Astrocyte (in vitro differentiated cells and primary cell): ENCODE measurements around the gene CERCAM. TPM values are rescaled to one million over a fixed set of nuclear protein-coding genes. Genes with fewer than 3 reads are reported as not detected.

Experiments
- DNase-seq: peaks from one replicate; pipeline ENCODE4 v3.0.0-alpha.2; 2010; ENCODE audit warnings: low read depth
- FAIRE-seq: peaks from 2 replicates; lab custom pipeline; 2011; peaks lifted over from hg19 to GRCh38; lab: Jason Lieb, UNC
- H2AFZ ChIP-seq: 2 replicates; pipeline ENCODE4 v1.6.0; 2012; ENCODE audit warnings: low read depth, low read length, inconsistent platforms
- H3K27ac ChIP-seq: 2 replicates; pipeline ENCODE4 v1.5.1; 2011; ENCODE audit warnings: low read depth, low read length, inconsistent platforms
- H3K27me3 ChIP-seq: 2 replicates; pipeline ENCODE4 v1.6.0; 2011; ENCODE audit warnings: low read length, inconsistent platforms; ENCODE audit not compliant: insufficient read depth
- H3K36me3 ChIP-seq: 2 replicates; pipeline ENCODE4 v1.5.1; 2011; ENCODE audit warnings: low read length, inconsistent platforms; ENCODE audit not compliant: insufficient read depth
- H3K4me1 ChIP-seq: 2 replicates; pipeline ENCODE4 v1.5.1; 2011; ENCODE audit warnings: low read length, inconsistent platforms; ENCODE audit not compliant: insufficient read depth
- H3K4me2 ChIP-seq: 2 replicates; pipeline ENCODE4 v1.6.0; 2012; ENCODE audit warnings: low read length, inconsistent platforms
- H3K4me3 ChIP-seq: 2 replicates; pipeline ENCODE4 v1.5.1; 2011; ENCODE audit warnings: low read depth, mild to moderate bottlenecking, low read length, inconsistent platforms; ENCODE audit not compliant: insufficient read depth
- H3K79me2 ChIP-seq: 2 replicates; pipeline ENCODE4 v1.6.0; 2012; ENCODE audit warnings: mild to moderate bottlenecking, low read length, inconsistent platforms; ENCODE audit not compliant: insufficient read depth
- H3K9ac ChIP-seq: 2 replicates; pipeline ENCODE4 v1.6.0; 2012; ENCODE audit warnings: mild to moderate bottlenecking, low read length, inconsistent platforms
- H3K9me3 ChIP-seq: 2 replicates; pipeline ENCODE4 v1.5.1; 2012; ENCODE audit warnings: low read depth, mild to moderate bottlenecking, low read length, inconsistent platforms; ENCODE audit not compliant: insufficient read depth
- H4K20me1 ChIP-seq: 2 replicates; pipeline ENCODE4 v1.6.0; 2012; ENCODE audit warnings: low read length, inconsistent platforms; ENCODE audit not compliant: insufficient read depth
- H3K27ac Mint-ChIP-seq: one replicate; pipeline ENCODE4 v1.8.0; 2021; ENCODE audit warnings: mild to moderate bottlenecking, mixed read lengths; ENCODE audit not compliant: unreplicated experiment
- H3K27me3 Mint-ChIP-seq: one replicate; pipeline ENCODE4 v1.8.0; 2021; ENCODE audit warnings: low read depth, mixed read lengths; ENCODE audit not compliant: unreplicated experiment
- H3K36me3 Mint-ChIP-seq: one replicate; pipeline ENCODE4 v1.8.0; 2021; ENCODE audit warnings: low read depth, mixed read lengths; ENCODE audit not compliant: unreplicated experiment
- H3K4me1 Mint-ChIP-seq: one replicate; pipeline ENCODE4 v1.8.0; 2021; ENCODE audit warnings: low read depth, mixed read lengths; ENCODE audit not compliant: unreplicated experiment
- H3K4me3 Mint-ChIP-seq: one replicate; pipeline ENCODE4 v1.8.0; 2021; ENCODE audit warnings: mild to moderate bottlenecking, moderate library complexity, mixed read lengths; ENCODE audit not compliant: unreplicated experiment
- H3K9me3 Mint-ChIP-seq: one replicate; pipeline ENCODE4 v1.8.0; 2021; ENCODE audit warnings: mild to moderate bottlenecking, mixed read lengths; ENCODE audit not compliant: unreplicated experiment
- CTCF ChIP-seq: IDR thresholded peaks from 2 replicates; pipeline ENCODE4 v1.5.1; 2011; ENCODE audit warnings: low read depth, mild to moderate bottlenecking, inconsistent platforms, low read length, moderate library complexity; ENCODE audit not compliant: insufficient read depth
- EZH2 ChIP-seq: IDR thresholded peaks from 2 replicates; pipeline ENCODE4 v1.6.1; 2012; ENCODE audit warnings: mild to moderate bottlenecking, low read length, inconsistent platforms; ENCODE audit not compliant: insufficient read depth
- total RNA-seq: library from RNA; stranded (reverse); gene quantifications from 2 replicates; pipeline ENCODE4 v1.2.1, GENCODE V29; 2021

CERCAM gene
- total RNA-seq, 1 donor from 2014 or later = 66.1 TPM

GRCh38 chr9:128415281-128415680, 5.4 kb upstream of the CERCAM start:
- no peak overlapping the region for H3K27ac ChIP-seq
- no peak for DNase-seq
- H3K27me3 ChIP-seq = peaks cover 14% of the 10 kb centered on the region
- no peaks in the 10 kb centered on the region for H4K20me1 ChIP-seq
- H3K9ac ChIP-seq = no peak overlapping the region
- H2AFZ ChIP-seq = no peak overlapping the region
- no peak overlapping the region for H3K4me3 Mint-ChIP-seq
- no peaks in the 10 kb centered on the region for H3K36me3 Mint-ChIP-seq
- no peak overlapping the region for H3K4me3 ChIP-seq
- H3K79me2 ChIP-seq = no peaks in the 10 kb centered on the region
- no peaks in the 10 kb centered on the region for H3K36me3 ChIP-seq
- TF ChIP-seq EZH2 (no peak), CTCF (no peak)
- H3K4me1 Mint-ChIP-seq = no peaks in the 10 kb centered on the region
- FAIRE-seq = no peak
- H3K27me3 Mint-ChIP-seq = peaks cover 37% of the 10 kb centered on the region
- H3K9me3 ChIP-seq = no peaks in the 10 kb centered on the region
- H3K4me2 ChIP-seq = no peak overlapping the region
- no peaks in the 10 kb centered on the region for H3K9me3 Mint-ChIP-seq
- H3K4me1 ChIP-seq = peaks cover 4% of the 10 kb centered on the region
- no peak overlapping the region for H3K27ac Mint-ChIP-seq

- peaks cover 3% of the 10 kb centered on the region for H3K79me2 ChIP-seq
- H3K9ac ChIP-seq = no peak overlapping the region
- peaks cover 14% of the 10 kb centered on the region for H3K27me3 ChIP-seq
- Mint-ChIP-seq H3K36me3 (no peaks in the 10 kb centered on the region), H3K27me3 (peaks cover 36% of the 10 kb centered on the region), H3K9me3 (no peaks in the 10 kb centered on the region), H3K4me3 (no peak overlapping the region), H3K27ac (no peak overlapping the region), H3K4me1 (no peaks in the 10 kb centered on the region)
- H2AFZ ChIP-seq = no peak overlapping the region
- TF ChIP-seq CTCF = no peak
- no peak for TF ChIP-seq EZH2
- no peaks in the 10 kb centered on the region for H4K20me1 ChIP-seq
- H3K36me3 ChIP-seq = no peaks in the 10 kb centered on the region
- peaks cover 4% of the 10 kb centered on the region for H3K4me1 ChIP-seq
- no peak overlapping the region for H3K4me2 ChIP-seq
- no peak overlapping the region for H3K4me3 ChIP-seq
- FAIRE-seq = no peak
- no peak overlapping the region for H3K27ac ChIP-seq
- H3K9me3 ChIP-seq = no peaks in the 10 kb centered on the region
- no peak for DNase-seq
Measured at GRCh38 chr9:128416014-128416413, 4.6 kb upstream of the CERCAM start.

GRCh38 chr9:128416432-128417019, 4.1 kb upstream of the CERCAM start:
- Histone ChIP-seq H3K4me2 (no peak overlapping the region), H3K4me1 (peaks cover 9% of the 10 kb centered on the region), H3K27me3 (peaks cover 14% of the 10 kb centered on the region), H3K36me3 (no peaks in the 10 kb centered on the region), H3K4me3 (no peak overlapping the region), H3K9ac (no peak overlapping the region), H3K79me2 (peaks cover 8% of the 10 kb centered on the region), H3K27ac (no peak overlapping the region), H3K9me3 (no peaks in the 10 kb centered on the region), H2AFZ (no peak overlapping the region), H4K20me1 (no peaks in the 10 kb centered on the region)
- no peak overlapping the region for H3K4me3 Mint-ChIP-seq
- H3K4me1 Mint-ChIP-seq = no peaks in the 10 kb centered on the region
- FAIRE-seq = no peak
- H3K9me3 Mint-ChIP-seq = no peaks in the 10 kb centered on the region
- TF ChIP-seq EZH2 (no peak), CTCF (no peak)
- DNase-seq = no peak
- no peak overlapping the region for H3K27ac Mint-ChIP-seq
- no peaks in the 10 kb centered on the region for H3K36me3 Mint-ChIP-seq
- peaks cover 31% of the 10 kb centered on the region for H3K27me3 Mint-ChIP-seq
